HG03095 (cell line): ENCODE results near the gene NDUFAF8.

Source experiments
- ATAC-seq: cut with Tn5 transposase; IDR thresholded peaks from one replicate; pipeline ENCODE4 v1.9.1; 2021; ENCODE audit warnings: moderate library complexity; ENCODE audit not compliant: unreplicated experiment

The NDUFAF8 gene

DNA sequence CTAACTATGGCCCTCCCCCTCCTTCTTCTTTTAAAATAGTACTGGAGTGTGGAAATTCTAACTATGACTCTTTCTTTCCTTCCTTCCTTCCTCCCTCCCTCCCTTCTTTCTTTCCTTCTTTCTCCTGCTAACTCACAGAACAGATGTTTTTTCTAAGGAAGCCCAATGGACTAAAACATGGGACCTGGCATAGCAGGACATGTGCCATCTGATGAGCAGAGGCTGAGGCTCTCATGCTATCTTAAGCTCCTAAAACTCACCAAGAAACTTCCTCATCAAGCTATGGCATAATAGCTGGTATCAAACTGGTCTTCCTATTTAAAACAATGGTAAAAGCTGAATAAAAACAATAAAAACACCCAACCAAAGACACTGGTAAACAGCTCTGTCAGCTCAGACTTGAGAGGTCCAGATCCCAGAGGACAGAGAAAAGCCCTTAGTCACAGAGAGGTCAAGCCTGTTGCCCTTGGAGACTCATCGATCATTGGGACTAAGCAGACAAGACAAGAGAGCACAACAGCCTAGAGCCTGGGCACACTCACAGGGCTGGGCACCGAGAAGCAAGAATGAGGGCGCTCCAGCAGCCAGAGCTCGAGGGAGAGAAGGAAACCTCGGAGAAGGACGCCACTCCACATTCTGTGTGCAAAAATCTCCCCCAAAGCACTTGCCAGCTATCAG, 28.4 kb downstream of the NDUFAF8 start:
- no peak for ATAC-seq

DNA sequence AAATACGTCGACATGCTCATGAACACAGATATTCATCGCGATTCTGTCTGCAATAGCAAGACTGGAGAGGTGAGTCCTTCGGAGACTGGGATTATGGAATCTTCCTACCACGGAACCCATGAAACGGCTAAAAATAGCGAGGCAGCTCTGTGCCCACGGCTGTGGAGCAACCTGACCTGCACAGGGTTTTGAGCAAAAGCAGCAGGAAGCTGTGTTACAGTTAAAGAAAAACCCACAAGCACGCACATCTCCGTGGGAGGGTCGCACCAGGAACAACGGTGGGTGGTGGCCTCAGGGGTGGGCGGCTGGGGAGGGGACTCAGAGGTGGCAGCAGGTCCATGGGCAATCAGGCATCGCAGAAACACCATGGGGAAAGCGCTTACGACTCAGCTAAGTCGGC, 31.2 kb downstream of the NDUFAF8 start:
- no peak for ATAC-seq

DNA sequence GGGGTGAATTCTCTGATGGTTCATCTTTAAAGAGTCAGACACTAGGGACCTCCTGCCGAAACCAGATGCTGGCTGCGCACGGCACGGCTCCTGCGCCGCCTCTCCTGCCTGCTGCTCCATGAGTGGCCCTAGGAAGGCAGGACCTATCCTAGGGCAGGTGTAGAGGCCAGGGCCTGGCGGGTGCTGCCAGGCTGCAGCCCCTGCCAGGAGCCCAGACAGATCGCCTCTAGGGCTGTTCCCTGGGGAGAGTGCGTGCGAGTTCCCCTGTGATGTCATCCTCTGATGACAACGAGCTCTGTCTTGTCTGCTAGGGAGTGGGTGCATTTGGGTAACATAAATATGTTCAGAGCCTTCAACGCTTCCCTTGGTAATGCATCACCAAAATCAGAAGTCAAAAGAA, 32.1 kb downstream of the NDUFAF8 start:
- ATAC-seq = no peak

DNA sequence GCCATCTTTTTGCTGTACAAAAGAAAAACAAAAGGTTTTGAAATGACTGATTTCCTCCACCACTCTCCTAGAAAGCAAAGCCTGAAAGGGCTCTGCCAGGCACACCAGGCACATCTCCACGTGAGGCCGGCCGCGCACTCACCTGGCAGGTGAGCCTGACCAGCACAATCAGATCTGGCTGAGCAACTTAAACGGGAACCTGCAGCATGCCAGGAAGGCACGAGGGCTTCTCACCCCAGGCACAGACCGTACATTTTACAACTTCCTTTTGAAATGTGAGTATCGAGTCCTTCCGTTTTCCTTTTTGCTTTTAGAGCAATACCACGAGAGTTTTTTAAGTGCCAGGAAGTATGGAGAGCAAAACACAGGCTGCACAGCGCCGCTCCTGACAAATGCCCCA, 33.5 kb downstream of the NDUFAF8 start:
- no peak for ATAC-seq

DNA sequence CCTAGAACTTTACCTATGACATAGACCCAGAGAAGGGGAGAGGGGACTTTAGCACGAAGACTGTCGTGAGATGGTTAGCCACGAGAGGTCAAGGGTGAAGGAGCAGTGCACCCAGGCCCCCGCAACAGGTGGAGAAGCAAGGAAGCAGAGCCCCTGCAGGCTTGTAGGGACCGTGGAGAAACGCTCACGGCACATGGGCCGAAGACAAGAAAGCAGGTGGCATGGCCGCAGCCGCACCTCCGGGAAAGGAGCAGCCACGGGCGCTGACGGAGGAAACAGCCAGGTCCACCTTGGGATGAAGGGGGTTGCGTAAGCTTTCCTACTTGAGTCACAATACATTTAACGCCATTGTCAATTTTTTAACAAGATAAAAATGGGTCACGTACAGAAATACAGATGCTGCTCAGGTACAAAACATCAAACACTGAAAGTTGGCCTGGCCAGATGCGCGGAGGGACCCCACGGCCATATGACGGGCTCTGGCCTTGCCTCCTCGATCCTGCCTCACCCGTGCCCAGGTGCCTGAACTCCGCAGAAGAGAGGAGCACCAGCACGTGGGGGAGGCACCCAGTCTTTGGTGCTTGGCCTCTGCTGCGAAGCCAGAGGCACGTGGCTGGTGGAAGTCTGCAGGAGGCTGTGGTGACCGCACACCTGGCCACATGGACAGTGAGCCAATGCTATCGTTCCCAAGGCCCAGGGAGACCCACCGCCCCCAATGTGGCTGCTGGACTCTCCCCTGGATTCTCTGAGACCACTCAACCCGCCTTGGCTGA, 34.8 kb downstream of the NDUFAF8 start:
- ATAC-seq = no peak

DNA sequence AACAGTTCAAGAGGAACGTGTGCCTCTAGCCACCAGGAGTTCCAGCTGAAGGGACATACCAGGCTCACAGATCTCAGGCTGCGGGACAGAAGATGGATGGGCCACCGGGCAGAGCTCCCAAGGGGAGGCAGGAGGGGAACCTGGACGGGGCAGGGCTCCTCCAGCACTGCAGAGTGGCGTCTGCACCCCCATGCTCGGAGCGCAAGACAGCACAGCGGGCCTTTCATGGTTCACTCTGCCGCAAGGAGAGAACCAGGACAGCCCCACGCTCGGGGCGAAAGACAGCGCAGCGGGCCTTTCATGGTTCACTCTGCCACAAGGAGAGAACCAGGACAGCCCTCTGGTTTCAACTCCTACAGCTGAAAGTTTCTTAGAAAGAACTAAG, 35.3 kb downstream of the NDUFAF8 start:
- ATAC-seq = no peak

DNA sequence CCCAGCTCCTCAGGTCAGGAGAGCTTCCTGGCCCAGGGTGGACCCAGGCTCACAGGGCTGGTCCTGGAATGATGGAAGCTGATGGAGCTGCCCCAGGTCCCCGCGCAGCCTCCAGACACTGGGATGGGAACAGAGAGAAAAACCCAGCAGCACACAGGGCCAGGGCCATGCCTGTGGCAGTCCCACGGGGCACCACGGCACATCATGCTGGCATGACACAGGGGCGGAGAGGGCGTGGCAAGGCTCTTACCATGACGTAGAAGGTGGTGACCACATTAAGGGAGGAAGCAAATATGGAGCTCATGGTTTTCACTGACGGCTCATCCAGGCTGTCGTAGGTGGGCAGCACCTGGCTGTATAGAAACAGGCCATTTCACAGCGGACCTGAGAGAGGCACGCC, 37.7 kb downstream of the NDUFAF8 start:
- no peak for ATAC-seq

DNA sequence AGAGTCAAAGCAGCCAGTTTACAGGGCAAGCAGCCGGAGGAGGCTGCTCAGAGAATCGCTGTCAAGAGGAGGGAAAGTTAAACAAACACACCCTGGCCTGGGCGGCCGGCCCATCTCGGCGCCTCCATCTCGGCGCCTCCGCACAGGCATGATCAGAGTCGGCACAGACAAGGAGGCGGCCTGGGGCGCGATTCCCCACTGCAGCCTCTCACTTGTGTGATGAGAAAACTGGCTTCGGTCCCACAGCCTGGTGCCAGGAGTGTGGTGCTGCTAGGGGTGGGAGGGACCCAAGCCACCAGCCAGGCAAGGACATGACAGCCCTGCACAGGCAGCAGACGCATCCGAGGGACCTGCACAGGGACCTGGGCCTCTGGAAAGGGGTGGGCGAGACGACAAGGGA, 38.3 kb downstream of the NDUFAF8 start:
- ATAC-seq = no peak

DNA sequence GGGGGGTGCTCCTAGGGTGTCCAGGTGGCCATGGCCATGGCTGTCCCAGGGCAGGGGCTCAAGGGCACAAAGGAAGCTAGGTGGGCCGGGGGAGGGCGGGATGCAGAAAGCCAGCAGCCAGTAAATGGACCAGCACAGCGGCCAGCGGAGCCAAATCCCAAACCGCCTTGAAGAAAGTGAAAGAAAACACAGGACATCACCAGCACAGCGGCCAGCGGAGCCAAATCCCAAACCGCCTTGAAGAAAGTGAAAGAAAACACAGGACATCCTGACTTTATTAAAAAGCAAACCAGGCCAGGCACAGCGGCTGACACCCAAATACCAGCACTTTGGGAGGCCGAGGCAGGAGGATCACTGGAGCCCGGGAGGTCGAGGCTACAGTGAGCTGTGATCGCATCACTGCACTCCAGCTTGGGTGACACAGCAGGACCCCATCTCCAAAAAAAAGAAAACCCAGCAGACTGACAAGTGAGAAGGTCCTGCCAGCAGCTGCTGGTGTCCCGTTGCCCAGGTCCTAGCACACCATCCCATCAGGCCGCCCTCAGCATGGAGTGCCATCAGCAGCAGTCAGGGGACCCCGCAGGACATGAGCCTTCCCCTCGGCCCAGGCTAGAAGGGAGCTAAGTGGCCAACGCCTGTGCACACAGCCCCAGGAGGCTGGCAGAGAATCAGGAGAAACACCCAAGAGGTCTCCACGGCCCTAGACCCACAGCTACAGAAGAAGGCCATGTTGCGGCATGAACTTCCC, 39.0 kb downstream of the NDUFAF8 start:
- no peak for ATAC-seq

DNA sequence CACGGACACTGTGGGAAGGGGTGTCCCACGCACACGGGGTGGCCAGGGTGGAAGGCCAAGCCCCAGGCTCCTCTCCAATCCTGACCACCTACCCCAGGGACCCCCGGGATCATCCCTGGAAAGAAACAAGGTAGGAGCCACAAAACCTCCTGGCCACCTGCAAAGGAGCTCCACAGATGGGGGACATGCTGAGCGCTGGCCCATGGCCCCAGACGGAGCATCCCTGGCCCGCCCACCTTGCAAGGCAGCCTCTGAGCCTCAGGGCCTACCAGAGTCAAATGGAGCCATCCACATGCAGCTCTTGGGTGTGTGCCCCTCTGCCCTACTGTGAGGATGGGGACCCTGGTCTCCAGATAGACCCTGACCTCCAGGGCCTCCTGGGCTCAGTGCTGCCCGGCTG, 39.7 kb downstream of the NDUFAF8 start:
- no peak for ATAC-seq

DNA sequence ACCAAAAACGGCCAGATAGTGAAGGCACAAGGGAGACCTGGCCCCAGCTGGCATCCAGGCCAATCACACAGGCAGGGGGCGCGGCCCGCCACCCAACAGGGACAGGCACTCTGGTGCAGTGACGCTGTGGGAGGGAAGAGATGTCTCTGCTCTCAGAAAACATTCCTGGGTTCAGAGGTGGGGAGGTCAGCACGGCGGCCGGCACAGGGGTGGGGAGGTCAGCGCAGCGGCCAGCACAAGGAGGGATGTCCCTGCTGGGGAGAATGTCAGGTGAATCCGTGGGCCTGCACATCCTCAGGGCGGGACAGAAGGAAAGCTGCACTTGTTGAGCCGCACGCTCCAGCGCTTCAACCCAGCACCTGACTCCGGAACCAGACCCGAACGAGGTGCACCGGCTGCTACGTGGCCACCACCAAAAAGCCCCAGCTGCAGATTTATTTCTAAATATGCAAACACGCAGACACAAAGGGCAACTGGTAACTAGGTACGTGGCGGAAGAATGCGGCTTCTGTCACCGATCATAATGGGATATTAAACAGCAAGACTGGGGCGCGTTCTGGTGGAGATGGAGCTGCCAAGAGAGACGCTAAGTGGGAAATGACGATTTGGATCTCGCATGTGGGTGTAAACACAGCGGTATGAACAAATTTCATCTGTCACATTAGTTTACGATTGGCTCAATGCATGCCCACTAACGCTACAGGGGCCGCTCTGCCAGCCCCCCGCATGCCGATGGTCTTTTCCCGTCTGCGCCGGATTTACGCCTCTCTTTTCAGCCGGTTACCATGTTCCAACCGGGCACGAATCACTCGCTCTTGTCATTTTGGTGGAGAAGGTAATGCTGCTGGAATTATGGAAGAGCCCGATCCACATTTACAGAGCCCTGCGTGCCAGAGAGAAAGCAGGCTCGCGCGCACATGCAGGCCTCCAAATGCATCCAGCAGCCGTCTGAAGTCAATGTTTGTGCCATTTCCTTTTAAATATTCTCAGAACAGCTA, 40.5 kb downstream of the NDUFAF8 start:
- no peak for ATAC-seq

DNA sequence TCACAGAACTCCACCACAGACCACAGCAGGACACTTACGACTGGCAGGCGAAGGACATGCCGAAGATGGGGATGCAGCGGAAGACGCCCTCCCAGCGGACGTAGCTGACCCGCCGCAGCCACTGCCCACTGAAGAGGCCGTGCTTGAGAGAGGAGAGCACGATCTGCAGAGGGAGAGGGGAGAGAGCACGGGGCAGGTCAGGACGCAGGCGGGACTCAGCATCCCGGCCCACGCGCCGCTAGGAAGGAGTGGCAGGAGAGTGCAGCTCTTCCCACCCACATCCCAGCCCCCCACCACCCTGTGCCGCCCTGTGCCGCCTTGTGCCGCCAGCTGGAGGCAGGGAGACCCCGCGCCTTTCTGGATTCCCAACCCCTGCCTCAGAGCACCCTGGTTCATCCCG, 41.5 kb downstream of the NDUFAF8 start:
- no peak for ATAC-seq

DNA sequence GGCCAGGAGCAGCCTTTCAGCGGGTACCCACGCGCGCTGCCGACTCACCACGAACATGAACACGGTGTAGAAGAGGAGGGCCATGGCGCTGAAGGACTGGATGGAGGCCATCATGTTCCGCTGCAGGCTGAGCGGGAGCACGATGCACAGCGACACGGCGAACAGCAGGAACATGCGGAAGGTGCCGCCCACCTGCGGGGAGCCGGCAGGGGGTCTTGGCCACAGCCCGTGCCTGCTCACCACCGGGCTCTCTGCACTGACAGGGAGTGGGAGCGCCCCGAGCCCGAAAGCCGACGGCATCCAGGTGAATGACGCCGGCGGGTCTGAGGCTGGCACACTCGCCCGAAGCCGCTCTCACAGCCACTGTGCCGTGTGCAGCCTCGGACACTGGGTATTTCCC, 43.0 kb downstream of the NDUFAF8 start:
- no peak for ATAC-seq

DNA sequence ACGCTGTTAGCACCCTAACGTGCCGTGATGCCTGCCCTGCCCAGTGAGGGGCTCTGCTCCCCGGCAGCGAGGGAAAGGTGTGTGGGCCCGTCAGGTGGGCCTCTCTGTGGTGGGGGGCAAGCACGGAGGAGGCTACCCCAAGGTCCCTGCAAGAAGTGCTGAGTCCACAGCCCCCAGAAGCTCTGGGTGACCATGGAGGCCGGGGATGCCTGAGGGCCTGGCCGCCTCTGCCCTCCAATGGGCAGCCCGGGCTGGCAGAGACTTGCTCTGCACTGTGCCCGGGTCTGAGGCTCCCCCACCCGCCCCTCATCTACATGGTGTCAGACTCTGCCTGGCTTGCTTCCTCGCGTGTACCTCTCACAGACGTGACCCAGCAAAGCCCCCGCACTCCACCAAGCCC, 43.8 kb downstream of the NDUFAF8 start:
- ATAC-seq = no peak

DNA sequence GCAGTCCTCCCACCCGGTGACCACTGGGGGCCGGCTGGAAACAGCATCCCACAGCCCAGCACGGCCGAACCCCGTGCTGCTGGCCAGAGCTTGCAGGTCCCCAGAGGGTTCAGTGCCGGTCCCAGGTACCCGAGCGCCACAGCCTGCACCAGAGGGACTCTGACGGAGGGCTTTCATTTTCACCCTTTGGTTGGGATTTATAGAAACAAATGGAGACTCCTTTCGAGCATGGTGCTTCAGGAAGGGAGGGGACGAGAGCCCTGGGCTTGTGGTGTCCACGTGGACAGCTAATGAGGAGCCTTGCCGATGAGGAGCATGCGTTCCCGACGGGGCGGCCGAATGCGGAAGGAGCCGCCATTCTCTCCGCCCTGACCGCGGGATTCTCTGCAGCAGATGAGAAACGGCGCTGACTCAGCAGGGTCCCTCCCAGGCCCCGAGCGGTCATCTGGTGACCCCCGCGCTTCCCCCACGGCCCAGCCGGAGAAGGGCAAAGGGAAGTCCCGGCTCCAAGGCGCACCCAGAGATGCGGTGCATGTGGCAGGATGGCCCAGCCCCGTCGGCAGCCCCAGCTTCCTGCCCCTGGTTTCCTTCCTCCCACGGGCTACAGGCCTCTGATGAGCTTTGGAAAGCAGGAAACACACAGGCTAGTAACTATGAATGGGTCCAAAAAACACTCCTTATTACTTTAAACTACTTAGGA, 46.2 kb downstream of the NDUFAF8 start:
- ATAC-seq = no peak

DNA sequence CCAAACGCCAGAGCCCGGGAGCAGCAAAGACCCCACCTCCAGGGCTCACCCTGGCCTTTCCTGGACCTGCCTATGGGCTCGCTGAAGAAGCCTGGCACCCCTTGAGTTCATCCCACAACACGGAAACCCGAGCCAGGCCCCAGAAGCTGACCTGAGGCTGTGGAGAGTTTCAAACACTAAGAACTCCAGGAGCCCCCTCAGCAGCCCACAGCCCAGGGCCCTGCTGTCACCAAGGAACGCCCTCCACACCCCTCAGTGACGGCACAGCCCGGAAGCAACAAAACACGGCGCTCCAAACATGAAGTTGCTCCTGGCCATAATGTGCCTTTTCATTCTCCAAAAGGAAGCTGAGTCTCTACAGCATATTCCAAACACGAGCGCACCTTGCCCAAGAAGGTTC, 46.8 kb downstream of the NDUFAF8 start:
- no peak for ATAC-seq

DNA sequence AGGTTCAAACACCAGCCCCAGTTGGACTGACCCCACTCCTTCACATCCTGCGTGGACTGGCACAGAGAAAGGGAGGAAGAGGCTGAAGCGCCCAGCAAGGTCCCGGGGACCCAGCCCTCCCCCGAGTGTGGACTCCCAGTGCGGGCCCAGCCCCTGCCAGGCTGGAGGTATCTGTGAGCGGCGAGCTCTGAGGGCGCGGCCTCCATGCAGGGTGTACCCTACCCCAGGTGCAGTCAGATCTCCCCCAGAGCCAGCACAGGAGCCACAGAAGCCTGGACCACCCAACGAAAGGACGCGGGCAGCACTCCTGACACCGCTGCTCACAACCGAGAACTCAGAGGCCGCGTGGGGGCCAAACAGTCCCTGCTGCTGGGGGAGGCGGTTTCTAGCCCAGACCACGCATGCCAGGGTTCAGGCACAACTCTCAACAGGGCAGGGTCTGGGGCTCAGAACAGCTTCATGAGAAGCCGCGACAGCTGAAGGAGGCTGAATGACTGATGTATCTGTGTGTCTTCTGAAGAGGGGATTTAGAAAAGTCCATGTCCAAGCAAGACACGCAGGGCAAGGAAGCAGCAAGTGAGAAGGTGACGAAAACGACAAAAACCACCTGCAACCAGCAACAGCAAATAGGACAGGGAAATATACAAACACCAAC, 47.5 kb downstream of the NDUFAF8 start:
- ATAC-seq = no peak

DNA sequence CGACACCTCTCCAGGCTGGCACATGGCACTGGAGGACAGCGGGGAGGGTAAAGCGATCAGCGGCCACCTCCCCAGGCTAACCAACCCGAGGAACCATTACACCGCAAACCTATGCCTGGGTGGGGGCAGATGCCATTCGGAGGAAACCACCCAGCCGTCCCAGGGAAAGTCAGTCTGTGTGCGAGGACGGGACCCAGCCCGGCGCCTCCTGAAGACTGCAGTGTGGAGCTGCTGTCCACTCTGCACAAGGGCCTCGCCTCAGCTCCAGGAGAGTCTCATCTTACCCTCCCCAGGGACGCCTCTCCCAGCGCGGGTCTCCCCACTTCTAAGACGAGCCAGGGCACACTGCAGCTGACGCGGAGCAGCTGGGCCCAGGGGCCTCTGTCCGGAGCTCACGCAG, 48.0 kb downstream of the NDUFAF8 start:
- no peak for ATAC-seq

DNA sequence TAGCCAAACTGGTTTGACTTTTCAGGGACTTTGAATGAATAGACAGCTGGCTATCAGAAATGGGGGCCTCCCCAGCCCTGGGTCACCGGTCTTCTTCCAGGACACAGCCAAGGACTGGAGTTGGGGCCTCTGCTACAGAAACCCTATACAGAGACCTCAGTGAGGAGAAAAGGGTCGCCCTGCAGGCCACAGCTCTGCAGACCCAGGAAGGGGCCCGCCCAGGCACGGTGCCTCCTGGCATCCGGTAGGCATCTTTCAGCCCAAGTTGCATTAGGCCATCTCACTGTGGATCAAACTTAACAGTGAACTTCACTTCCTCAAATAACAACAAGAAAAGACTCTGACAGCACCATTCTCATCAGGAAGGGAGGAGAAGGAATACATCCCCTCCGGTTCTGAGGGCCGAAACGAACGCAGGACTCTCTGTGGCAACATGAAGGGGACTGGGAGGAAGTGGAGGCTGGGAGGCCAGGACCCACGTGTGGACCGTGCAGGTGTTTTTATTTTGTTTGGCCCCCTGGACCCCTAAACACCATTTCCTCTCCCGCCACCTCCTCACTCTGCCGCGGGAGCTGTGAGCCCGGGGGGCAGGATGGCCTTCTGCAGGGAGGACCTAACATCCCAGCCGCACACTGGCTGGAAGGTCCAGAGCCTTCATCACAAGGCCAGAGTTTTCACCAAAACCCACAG, 48.8 kb downstream of the NDUFAF8 start:
- ATAC-seq = no peak
